DND-41 (cell line): ENCODE measurements around the gene SAMD4A.

Experiments used
- ATAC-seq: fragments of 200-7000 bp; cut with Tn5 transposase; 3 replicates; pipeline ENCODE4 v1.9.1; 2021; ENCODE audit warnings: low read depth; ENCODE audit not compliant: insufficient read depth
- DNase-seq: peaks from one replicate; pipeline ENCODE4 v3.0.0-alpha.2; 2020
- H2AFZ ChIP-seq: 2 replicates; pipeline ENCODE4 v1.6.0; 2012; ENCODE audit warnings: low read depth, low read length
- H3K27ac ChIP-seq: 2 replicates; pipeline ENCODE4 v1.5.1; 2012; ENCODE audit warnings: low read length, inconsistent platforms
- H3K27me3 ChIP-seq: fragments of 200-600 bp; sonication (generic); 2 replicates; pipeline ENCODE4 v1.6.0; 2012; ENCODE audit warnings: low read length, mild to moderate bottlenecking, inconsistent platforms; ENCODE audit not compliant: insufficient read depth, poor library complexity
- H3K36me3 ChIP-seq: 2 replicates; pipeline ENCODE4 v1.5.1; 2012; ENCODE audit warnings: low read length, inconsistent platforms; ENCODE audit not compliant: insufficient read depth
- H3K4me1 ChIP-seq: 2 replicates; pipeline ENCODE4 v1.5.1; 2012; ENCODE audit warnings: mild to moderate bottlenecking, low read length; ENCODE audit not compliant: insufficient read depth
- H3K4me2 ChIP-seq: 2 replicates; pipeline ENCODE4 v1.6.0; 2012; ENCODE audit warnings: mild to moderate bottlenecking, moderate library complexity, low read length, inconsistent platforms; ENCODE audit not compliant: insufficient read depth
- H3K4me3 ChIP-seq, 2 experiments: fragments of 200-600 bp in 1 of 2; shearing (Covaris generic) in 1 of 2; 2 replicates each; pipeline ENCODE4 v1.5.1; 2012 to 2016; ENCODE audit warnings: inconsistent platforms in 2 of 2, low read length in 2 of 2, mild to moderate bottlenecking in 2 of 2, low read depth in 1 of 2, moderate library complexity in 1 of 2
- H3K79me2 ChIP-seq: 2 replicates; pipeline ENCODE4 v1.6.0; 2012; ENCODE audit warnings: low read length, inconsistent platforms; ENCODE audit not compliant: insufficient read depth
- H3K9ac ChIP-seq: 2 replicates; pipeline ENCODE4 v1.6.0; 2012; ENCODE audit warnings: low read depth, mild to moderate bottlenecking, inconsistent platforms, low read length, moderate library complexity
- H3K9me3 ChIP-seq: 2 replicates; pipeline ENCODE4 v1.5.1; 2012; ENCODE audit warnings: low read length, moderate library complexity, mild to moderate bottlenecking, inconsistent platforms; ENCODE audit not compliant: insufficient read depth, severe bottlenecking
- H4K20me1 ChIP-seq: 2 replicates; pipeline ENCODE4 v1.6.0; 2012; ENCODE audit warnings: low read length; ENCODE audit not compliant: insufficient read depth
- EZH2 ChIP-seq: IDR thresholded peaks from 3 replicates; pipeline ENCODE4 v1.6.1; 2012; ENCODE audit warnings: borderline replicate concordance, low read depth, mild to moderate bottlenecking, moderate library complexity, low read length, inconsistent platforms; ENCODE audit not compliant: severe bottlenecking
- TF ChIP-seq, protein P1 (sequence below): IDR thresholded peaks from 2 replicates; pipeline ENCODE4 v1.5.1; 2012; ENCODE audit warnings: borderline replicate concordance, low read length, moderate library complexity, mild to moderate bottlenecking; ENCODE audit not compliant: poor library complexity, severe bottlenecking; ENCODE audit errors: extremely low read depth

Gene SAMD4A, protein sequence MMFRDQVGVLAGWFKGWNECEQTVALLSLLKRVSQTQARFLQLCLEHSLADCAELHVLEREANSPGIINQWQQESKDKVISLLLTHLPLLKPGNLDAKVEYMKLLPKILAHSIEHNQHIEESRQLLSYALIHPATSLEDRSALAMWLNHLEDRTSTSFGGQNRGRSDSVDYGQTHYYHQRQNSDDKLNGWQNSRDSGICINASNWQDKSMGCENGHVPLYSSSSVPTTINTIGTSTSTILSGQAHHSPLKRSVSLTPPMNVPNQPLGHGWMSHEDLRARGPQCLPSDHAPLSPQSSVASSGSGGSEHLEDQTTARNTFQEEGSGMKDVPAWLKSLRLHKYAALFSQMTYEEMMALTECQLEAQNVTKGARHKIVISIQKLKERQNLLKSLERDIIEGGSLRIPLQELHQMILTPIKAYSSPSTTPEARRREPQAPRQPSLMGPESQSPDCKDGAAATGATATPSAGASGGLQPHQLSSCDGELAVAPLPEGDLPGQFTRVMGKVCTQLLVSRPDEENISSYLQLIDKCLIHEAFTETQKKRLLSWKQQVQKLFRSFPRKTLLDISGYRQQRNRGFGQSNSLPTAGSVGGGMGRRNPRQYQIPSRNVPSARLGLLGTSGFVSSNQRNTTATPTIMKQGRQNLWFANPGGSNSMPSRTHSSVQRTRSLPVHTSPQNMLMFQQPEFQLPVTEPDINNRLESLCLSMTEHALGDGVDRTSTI

DNA sequence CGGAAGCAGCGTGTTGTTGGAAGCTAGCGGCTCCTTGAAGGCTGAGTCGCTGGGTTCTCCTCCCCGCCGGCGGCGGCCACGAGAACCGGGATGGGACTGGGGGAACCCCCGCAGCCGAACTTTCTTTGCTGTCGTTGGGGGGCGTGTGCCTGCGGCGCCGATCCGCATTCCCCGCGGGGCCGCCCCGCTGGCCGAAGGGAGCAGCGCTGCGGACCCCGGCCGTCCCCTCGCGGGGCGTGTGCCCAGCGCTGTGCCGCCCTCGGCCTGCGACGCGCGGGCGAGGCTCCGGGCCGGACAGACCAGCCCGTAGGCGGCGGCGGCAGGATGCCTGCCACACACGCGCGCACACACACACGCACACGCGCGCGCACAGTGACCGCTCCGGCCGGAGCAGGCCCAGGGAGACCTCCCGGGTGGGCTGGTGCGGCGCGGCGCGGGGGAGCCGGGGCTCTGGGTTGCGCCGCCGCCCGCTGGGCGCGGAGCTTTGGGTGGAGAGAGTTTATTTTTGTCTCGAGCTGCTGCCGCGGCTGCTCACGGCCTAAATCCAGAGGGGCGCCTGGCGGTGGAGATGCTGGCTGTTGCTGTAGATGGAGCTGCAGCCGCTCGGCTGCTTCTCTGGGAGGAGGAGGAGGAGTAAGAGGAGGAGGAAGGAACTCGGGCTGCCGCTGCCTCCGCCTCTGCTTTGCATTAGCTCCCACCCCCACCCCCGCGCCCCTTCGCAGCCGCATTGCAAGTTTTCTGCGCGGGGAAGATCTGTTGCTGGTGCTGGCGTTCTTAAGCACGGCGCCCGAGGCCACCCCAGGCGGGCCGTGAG, at the start of gene SAMD4A:
Gene SAMD4A (plus strand): TSS at position 719 of the 814 bp plus-strand sequence. CDS start 789 bp downstream, outside the sequence.
- Histone ChIP-seq H3K27ac (0 out of 2 replicates have a peak within 1 kb of the TSS, but pooled peaks have one; percentile 1), H3K4me1 (peaks cover 34% of the 10 kb centered on the region), H4K20me1 (peaks cover 10% of the 10 kb centered on the region), H3K9me3 (no peaks in the 10 kb centered on the region), H3K4me2 (peak within 1 kb of the TSS; percentile 98), H3K9ac (peak within 1 kb of the TSS; percentile 53), H3K36me3 (no peaks in the 10 kb centered on the region), H2AFZ (peak within 1 kb of the TSS; percentile 74), H3K27me3 (peaks cover 64% of the 10 kb centered on the region), H3K4me3 (peak within 1 kb of the TSS; percentile 63 to 81), H3K79me2 (no peaks in the 10 kb centered on the region)
- ATAC-seq (peak; percentile 84), DNase-seq (peak; percentile 77)
- TF ChIP-seq, protein P1, sequence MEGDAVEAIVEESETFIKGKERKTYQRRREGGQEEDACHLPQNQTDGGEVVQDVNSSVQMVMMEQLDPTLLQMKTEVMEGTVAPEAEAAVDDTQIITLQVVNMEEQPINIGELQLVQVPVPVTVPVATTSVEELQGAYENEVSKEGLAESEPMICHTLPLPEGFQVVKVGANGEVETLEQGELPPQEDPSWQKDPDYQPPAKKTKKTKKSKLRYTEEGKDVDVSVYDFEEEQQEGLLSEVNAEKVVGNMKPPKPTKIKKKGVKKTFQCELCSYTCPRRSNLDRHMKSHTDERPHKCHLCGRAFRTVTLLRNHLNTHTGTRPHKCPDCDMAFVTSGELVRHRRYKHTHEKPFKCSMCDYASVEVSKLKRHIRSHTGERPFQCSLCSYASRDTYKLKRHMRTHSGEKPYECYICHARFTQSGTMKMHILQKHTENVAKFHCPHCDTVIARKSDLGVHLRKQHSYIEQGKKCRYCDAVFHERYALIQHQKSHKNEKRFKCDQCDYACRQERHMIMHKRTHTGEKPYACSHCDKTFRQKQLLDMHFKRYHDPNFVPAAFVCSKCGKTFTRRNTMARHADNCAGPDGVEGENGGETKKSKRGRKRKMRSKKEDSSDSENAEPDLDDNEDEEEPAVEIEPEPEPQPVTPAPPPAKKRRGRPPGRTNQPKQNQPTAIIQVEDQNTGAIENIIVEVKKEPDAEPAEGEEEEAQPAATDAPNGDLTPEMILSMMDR: peak; percentile 51
- no peak for TF ChIP-seq EZH2

DNA sequence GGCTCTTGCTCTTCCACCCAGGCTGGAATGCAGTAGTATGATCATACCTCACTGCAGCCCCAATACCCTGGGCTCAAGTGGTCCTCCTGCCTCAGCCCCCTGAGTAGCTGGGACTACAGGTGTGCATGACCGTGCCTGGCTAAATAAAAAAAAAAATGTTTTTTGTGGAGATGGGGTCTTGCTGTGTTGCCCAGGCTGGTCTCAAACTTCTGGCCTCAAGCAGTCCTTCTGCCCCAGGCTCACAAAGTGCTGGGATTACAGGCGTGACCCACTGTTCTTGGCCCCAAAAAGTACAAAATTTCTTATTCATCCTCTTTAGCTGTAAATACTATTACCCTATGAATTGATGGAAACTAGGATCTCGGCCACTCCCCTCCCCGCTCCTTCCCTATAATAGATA, 42.5 kb upstream of the SAMD4A start:
- no peaks in the 10 kb centered on the region for H3K27me3 ChIP-seq
- H4K20me1 ChIP-seq: no peaks in the 10 kb centered on the region
- H3K9me3 ChIP-seq: no peaks in the 10 kb centered on the region
- TF ChIP-seq, protein P1: no peak
- no peak for TF ChIP-seq EZH2
- ATAC-seq: no peak
- no peak overlapping the region for H2AFZ ChIP-seq
- H3K4me2 ChIP-seq: no peak overlapping the region
- H3K27ac ChIP-seq: no peak overlapping the region
- no peak overlapping the region for H3K4me3 ChIP-seq
- no peaks in the 10 kb centered on the region for H3K4me1 ChIP-seq
- no peak overlapping the region for H3K9ac ChIP-seq
- H3K79me2 ChIP-seq: no peaks in the 10 kb centered on the region
- no peak for DNase-seq
- peaks cover 7% of the 10 kb centered on the region; the same call in 1 of the 2 replicates for H3K36me3 ChIP-seq

DNA sequence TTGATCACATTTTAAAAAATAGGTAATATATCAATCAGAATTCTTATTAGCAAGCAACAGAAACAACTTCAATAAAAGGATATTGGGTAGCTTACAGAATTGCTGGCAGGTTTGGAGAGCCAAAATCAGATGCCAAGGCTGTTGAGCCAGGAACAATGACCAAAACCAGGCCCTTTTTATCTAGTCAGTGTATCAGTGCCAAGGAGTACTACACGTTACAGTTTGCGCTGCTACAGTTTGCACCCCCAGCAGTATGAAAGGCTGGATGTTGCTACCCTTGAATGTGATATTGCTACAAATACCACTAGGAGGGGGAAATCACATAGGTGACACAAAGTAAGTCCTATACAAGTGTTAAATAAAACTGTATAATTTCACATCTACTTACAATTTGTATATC, 38.0 kb upstream of the SAMD4A start:
- TF ChIP-seq, protein P1: no peak
- TF ChIP-seq EZH2: no peak
- Histone ChIP-seq H3K9me3 (no peaks in the 10 kb centered on the region), H3K27ac (no peak overlapping the region), H2AFZ (no peak overlapping the region), H3K79me2 (no peaks in the 10 kb centered on the region), H3K4me2 (no peak overlapping the region), H4K20me1 (no peaks in the 10 kb centered on the region), H3K9ac (no peak overlapping the region), H3K36me3 (peaks cover 4% of the 10 kb centered on the region; the same call in 1 of the 2 replicates), H3K4me1 (no peaks in the 10 kb centered on the region), H3K4me3 (no peak overlapping the region), H3K27me3 (no peaks in the 10 kb centered on the region)
- ATAC-seq: no peak
- DNase-seq: no peak
